Heart left ventricle (tissue), 16 donors: ENCODE results near the gene PSMB2. TPM values are rescaled to one million over a fixed set of nuclear protein-coding genes. Genes with fewer than 3 reads are reported as not detected.

Source experiments
- ATAC-seq, 4 donors: fragments of 200-7000 bp; cut with Tn5 transposase; one replicate each; pipeline ENCODE4 v1.9.1; 2020 to 2022; ENCODE audit warnings: moderate library complexity in 4 of 4, mild to moderate bottlenecking in 3 of 4, moderate number of reproducible peaks in 1 of 4
- DNase-seq, 5 donors: peaks; one replicate each; pipeline ENCODE4 v3.0.0-alpha.2; 2020
- H3K27ac ChIP-seq, 12 donors: fragments of 200-600 bp; sonication (generic) in 4 of 12; one replicate each; pipeline versions ENCODE4 v1.5.0 to v1.8.0; 2016 to 2022; ENCODE audit warnings: mild to moderate bottlenecking in 2 of 12
- H3K27me3 ChIP-seq, 9 donors: fragments of 200-600 bp; sonication (generic) in 2 of 9; one replicate each; pipeline versions ENCODE4 v1.5.1 to v1.8.0; 2016 to 2022; ENCODE audit warnings: mild to moderate bottlenecking in 3 of 9
- H3K36me3 ChIP-seq, 9 donors: fragments of 200-600 bp; sonication (generic) in 2 of 9; one replicate each; pipeline versions ENCODE4 v1.5.0 to v1.8.0; 2018 to 2022; ENCODE audit warnings: mild to moderate bottlenecking in 2 of 9
- H3K4me1 ChIP-seq, 12 donors: fragments of 200-600 bp; sonication (generic) in 4 of 12; one replicate each; pipeline versions ENCODE4 v1.5.0 to v1.8.0; 2016 to 2022; ENCODE audit warnings: mild to moderate bottlenecking in 3 of 12
- H3K4me3 ChIP-seq, 12 donors: fragments of 200-600 bp; sonication (generic) in 4 of 12; one replicate each; pipeline versions ENCODE4 v1.5.0 to v1.8.0; 2017 to 2022; ENCODE audit warnings: mild to moderate bottlenecking in 9 of 12, moderate library complexity in 4 of 12
- H3K9me3 ChIP-seq, 12 donors: fragments of 200-600 bp; sonication (generic) in 4 of 12; one replicate each; pipeline versions ENCODE4 v1.5.0 to v1.8.0; 2016 to 2022; ENCODE audit warnings: mild to moderate bottlenecking in 1 of 12
- POLR2A ChIP-seq, 2 donors: fragments of 450-650 bp; IDR thresholded peaks; one replicate each; pipeline ENCODE4 v1.6.1; 2017; ENCODE audit warnings: antibody characterized with exemption in 2 of 2, mild to moderate bottlenecking in 2 of 2, moderate library complexity in 2 of 2
- WGBS, 4 donors: extraction: QIAGEN DNeasy Blood & Tissue Kit in 2 of 4; methylation state at CpG; one replicate each; pipeline versions ENCODE4 v1.1.5 to v1.1.7; 2013 to 2018; 5-methylcytosine and 5-hydroxymethylcytosine counted together
- intact Hi-C, 10 donors: fragments of 100-400 bp; cut with DNase I; formaldehyde crosslinking; loops; one replicate each; pipeline versions ENCODE4 v1.11.1 to v1.14.2; 2022
- polyA plus RNA-seq, 2 donors: library from polyadenylated mRNA; stranded (reverse); fragments of 200-250 nt; gene quantifications; one replicate each; pipeline ENCODE4 v1.2.3, GENCODE V29; 2013
- total RNA-seq, 9 donors: library from RNA; depleted of rRNA in 2 of 9; stranded (reverse); fragments of >200 nt in 2 of 9; fragmentation: NEBNext Ultra II Directional in 3 of 9; extraction: Animal tissue kit (Norgen Biotek cat#: 25700) in 3 of 9; gene quantifications; one replicate each; pipeline versions ENCODE4 v1.1.0 to v1.2.4, GENCODE V29; 2016 to 2023
- TF ChIP-seq, protein P1 (sequence below), 12 donors: fragments of 200-600 bp; sonication (generic) in 4 of 12; IDR thresholded peaks; one replicate each; pipeline versions ENCODE4 v1.5.0 to v1.8.0; 2018 to 2022; ENCODE audit warnings: antibody characterized with exemption in 12 of 12, mild to moderate bottlenecking in 5 of 12
- donor health status: ischemic (EF 13 %, LVEDD 7.1; RV severe dilation, severe dysfunction).
- donor health status: healthy with polysubstance abuse.
- donor health status: DM: no; HTN: yes; CAD: no.
- donor health status: DM: no; HTN: no; CAD: no.
- donor health status: ischemic (EF 25% LVEDD 6.9; RV normal size, moderate dysfunction).
- donor health status: ischemic (EF 25% LVEDD 5.7; RV mildly dilated, moderate dysfunction).
- donor health status: healthy.
- donor health status: DM: yes; HTN: yes; CAD: no.
- donor health status: ischemic (EF 35%, LVEDD 5.7; RV mildly dilated, moderate dysfunction).
- donor health status: nonischemic (EF 11% LVEDD 7.7; RV severe dilation, severe dysfunction).
- donor health status: DM: yes; HTN: yes; CAD: no.
- donor health status: PGD.
- donor health status: ischemic (EF 29% LVEDD 5.4; RV normal size, mild dysfunction).
- donor health status: nonischemic (EF 23%, LVEDD 6.1; RV moderate dilation, normal function).

Gene PSMB2
- total and polyA plus RNA-seq, 11 donors: 36.3 to 60.0 (median 41.7) TPM

DNA sequence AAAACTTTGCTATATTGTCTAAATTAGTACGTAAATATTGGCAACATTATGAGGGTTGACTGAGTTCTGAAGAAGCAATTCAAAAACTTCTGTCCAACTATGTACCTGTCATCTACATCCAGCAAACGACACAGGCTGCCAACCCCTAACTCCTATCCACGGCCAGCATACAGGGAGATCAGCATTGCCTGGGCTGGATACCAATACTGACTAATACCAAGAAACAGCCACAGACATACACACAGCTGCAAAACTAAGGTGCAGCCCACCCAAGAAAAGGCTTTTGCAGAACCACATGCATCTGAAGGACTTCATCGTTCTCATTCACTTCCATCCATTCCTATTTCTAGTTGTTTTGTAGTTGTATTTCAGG lies 86.1 kb downstream of the PSMB2 start:
- no peaks in the 10 kb centered on the region for H3K9me3 ChIP-seq
- no peaks in the 10 kb centered on the region for H3K27me3 ChIP-seq
- intact Hi-C loops: loop anchor here in 3 of 10 donors (5.0 to 10.0 kb wide), 2 partner anchors 103 to 360 kb away; partner anchors contain the start of gene SFPQ (in 2 of the 3)
- TF ChIP-seq POLR2A (IDR thresholded peaks at IDR 0.05): no peak
- TF ChIP-seq, protein P1, sequence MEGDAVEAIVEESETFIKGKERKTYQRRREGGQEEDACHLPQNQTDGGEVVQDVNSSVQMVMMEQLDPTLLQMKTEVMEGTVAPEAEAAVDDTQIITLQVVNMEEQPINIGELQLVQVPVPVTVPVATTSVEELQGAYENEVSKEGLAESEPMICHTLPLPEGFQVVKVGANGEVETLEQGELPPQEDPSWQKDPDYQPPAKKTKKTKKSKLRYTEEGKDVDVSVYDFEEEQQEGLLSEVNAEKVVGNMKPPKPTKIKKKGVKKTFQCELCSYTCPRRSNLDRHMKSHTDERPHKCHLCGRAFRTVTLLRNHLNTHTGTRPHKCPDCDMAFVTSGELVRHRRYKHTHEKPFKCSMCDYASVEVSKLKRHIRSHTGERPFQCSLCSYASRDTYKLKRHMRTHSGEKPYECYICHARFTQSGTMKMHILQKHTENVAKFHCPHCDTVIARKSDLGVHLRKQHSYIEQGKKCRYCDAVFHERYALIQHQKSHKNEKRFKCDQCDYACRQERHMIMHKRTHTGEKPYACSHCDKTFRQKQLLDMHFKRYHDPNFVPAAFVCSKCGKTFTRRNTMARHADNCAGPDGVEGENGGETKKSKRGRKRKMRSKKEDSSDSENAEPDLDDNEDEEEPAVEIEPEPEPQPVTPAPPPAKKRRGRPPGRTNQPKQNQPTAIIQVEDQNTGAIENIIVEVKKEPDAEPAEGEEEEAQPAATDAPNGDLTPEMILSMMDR (IDR thresholded peaks at IDR 0.05): no peak
- H3K36me3 ChIP-seq: peaks cover 0 to 41% (median 38%) of the 10 kb centered on the region in 9 donors
- peak overlapping the region in 2 of 12 donors; percentile 21 to 97 for H3K27ac ChIP-seq
- DNase-seq (no peak), ATAC-seq (no peak)
- WGBS, 4 donors: 60 to 67% (median 64%) methylated on average over 4 of the region's 4 CpGs
- H3K4me3 ChIP-seq: no peak overlapping the region
- H3K4me1 ChIP-seq: peaks cover 0 to 55% (median 45%) of the 10 kb centered on the region in 12 donors

DNA sequence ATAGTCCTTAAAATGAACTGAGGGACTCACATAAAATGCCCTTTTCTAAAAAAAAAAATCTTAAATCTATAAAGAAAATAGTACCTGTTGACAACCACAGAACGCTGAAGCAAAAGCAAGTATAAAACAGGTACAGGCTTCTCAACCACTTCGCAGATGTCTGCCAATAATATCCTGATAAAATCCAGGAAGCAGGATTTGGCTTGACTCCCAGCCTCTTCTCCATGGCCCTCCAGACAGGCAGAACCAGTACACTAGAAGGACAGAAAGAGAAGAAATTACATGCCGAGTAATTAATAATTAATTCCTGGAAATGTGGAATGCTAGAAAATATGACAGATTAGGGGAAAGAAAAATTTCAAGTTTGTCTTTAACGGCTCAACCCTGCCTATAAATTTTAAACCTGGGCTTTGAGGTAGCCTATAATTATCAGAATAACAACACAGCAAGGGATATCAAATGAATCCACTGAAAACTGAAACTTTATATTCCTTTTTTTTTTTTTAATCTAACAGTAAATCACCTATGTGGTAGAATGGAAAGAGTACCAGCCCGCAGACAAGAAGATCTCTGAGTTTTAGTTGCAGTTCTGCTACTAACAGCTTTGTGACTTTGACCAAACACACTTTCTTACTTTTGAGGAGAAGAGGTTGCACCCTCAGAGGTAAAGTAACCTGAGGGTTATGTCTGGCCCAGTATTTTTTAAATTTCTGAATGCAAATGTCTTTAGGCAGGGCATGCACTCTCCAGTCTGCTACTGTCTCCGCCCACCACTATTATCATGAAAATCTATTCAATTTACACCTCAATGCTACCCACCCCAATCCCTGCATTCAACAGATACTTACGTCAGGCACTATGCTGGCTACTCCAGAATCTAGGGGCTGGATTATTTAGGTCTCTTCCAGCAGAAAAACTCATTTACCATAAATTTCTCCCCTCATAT lies 86.8 kb downstream of the PSMB2 start:
- TF ChIP-seq, protein P1 (IDR thresholded peaks at IDR 0.05): no peak
- no peak for TF ChIP-seq POLR2A (IDR thresholded peaks at IDR 0.05)
- H3K4me3 ChIP-seq: no peak overlapping the region
- ATAC-seq (no peak), DNase-seq (peak in 1 of 5 donors; percentile 48)
- peaks cover 0 to 53% (median 45%) of the 10 kb centered on the region in 12 donors for H3K4me1 ChIP-seq
- H3K9me3 ChIP-seq: no peaks in the 10 kb centered on the region
- intact Hi-C loops: loop anchor here in 3 of 10 donors (5.0 to 10.0 kb wide), 2 partner anchors 102 to 360 kb away; partner anchors contain the start of gene SFPQ (in 2 of the 3)
- H3K36me3 ChIP-seq: peaks cover 0 to 47% (median 43%) of the 10 kb centered on the region in 9 donors
- WGBS, 4 donors: 33 to 41% (median 37%) methylated on average over 7 of the region's 7 CpGs
- no peaks in the 10 kb centered on the region for H3K27me3 ChIP-seq
- H3K27ac ChIP-seq: peak overlapping the region in 8 of 12 donors; percentile 10 to 37 (median 20)

DNA sequence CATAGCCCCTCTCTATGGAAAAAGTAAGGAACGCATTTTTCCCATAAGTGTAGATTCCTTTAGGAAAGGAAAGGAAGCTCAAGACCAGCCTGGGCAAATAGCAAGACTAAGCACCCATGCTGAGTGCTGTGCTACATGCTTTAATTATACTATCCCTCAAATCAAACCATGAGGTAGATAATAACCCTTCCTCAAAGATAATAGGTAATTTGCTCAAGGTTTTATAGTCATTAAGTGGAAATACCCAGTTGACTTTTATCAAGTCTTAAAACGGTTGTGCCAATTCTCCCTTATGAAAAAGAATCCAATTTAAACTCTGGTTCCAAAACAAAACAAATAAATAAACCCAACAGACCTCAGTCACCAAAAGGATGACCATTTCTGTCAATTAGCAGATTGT lies 87.5 kb downstream of the PSMB2 start:
- H3K27me3 ChIP-seq: no peaks in the 10 kb centered on the region
- H3K4me1 ChIP-seq: peaks cover 0 to 48% (median 42%) of the 10 kb centered on the region in 12 donors
- TF ChIP-seq, protein P1 (IDR thresholded peaks at IDR 0.05): no peak
- TF ChIP-seq POLR2A (IDR thresholded peaks at IDR 0.05): no peak
- ATAC-seq (no peak), DNase-seq (no peak)
- intact Hi-C loops: loop anchor here in 2 of 10 donors (10.0 kb wide), 1 partner anchor 359 kb away; the partner anchor contains the start of gene SFPQ (in 2 of the 2)
- H3K4me3 ChIP-seq: no peak overlapping the region
- H3K36me3 ChIP-seq: peaks cover 0 to 54% (median 44%) of the 10 kb centered on the region in 9 donors
- 59% methylated on average over 2 of the region's 2 CpGs for WGBS, 4 donors
- H3K9me3 ChIP-seq: no peaks in the 10 kb centered on the region
- H3K27ac ChIP-seq: peak overlapping the region in 6 of 12 donors; percentile 12 to 37 (median 24)

Other genes starting within 250 kb of the PSMB2 start
- gene KIAA0319L, start 84.1 kb downstream of the PSMB2 start, total RNA-seq: 100 to 1,000 TPM in 2 of 9 donors, 10 to 100 TPM in 7; 58.3 to 108 (median 78.3) TPM
- 10 to 100 TPM; 21.0 to 41.1 TPM for gene KIAA0319L, start 84.1 kb downstream of the PSMB2 start, polyA plus RNA-seq
- 10 to 100 TPM; 20.7 to 44.4 (median 35.3) TPM for gene NCDN, start 83.7 kb downstream of the PSMB2 start, total RNA-seq
- gene NCDN, start 83.7 kb downstream of the PSMB2 start, polyA plus RNA-seq: 10 to 100 TPM; 14.6 to 27.0 TPM
- under 1 TPM in 6 of 9 donors, not detected in 3; 0.12 to 0.57 (median 0.41) TPM for gene TFAP2E, start 68.2 kb downstream of the PSMB2 start, total RNA-seq
- gene TFAP2E, start 68.2 kb downstream of the PSMB2 start, polyA plus RNA-seq: under 1 TPM; 0.15 to 0.17 TPM
- 10 to 100 TPM in 4 of 9 donors, 1 to 10 TPM in 5; 8.4 to 13.6 (median 9.9) TPM for gene C1orf216, start 77.4 kb upstream of the PSMB2 start, total RNA-seq
- 10 to 100 TPM in 1 of 2 donors, 1 to 10 TPM in 1; 5.1 to 14.7 TPM for gene C1orf216, start 77.4 kb upstream of the PSMB2 start, polyA plus RNA-seq
- 1 to 10 TPM in 1 of 9 donors, under 1 TPM in 8; 0.22 to 6.3 (median 0.35) TPM for gene CLSPN, start 128.5 kb upstream of the PSMB2 start, total RNA-seq
- gene CLSPN, start 128.5 kb upstream of the PSMB2 start, polyA plus RNA-seq: under 1 TPM; 0.23 to 0.25 TPM
- 10 to 100 TPM; 12.4 to 24.8 (median 18.8) TPM for gene AGO4, start 166.5 kb upstream of the PSMB2 start, total RNA-seq
- 10 to 100 TPM in 1 of 2 donors, 1 to 10 TPM in 1; 6.2 to 10.2 TPM for gene AGO4, start 166.5 kb upstream of the PSMB2 start, polyA plus RNA-seq
- 10 to 100 TPM; 16.8 to 27.0 (median 20.7) TPM for gene AGO1, start 241.7 kb upstream of the PSMB2 start, total RNA-seq
- gene AGO1, start 241.7 kb upstream of the PSMB2 start, polyA plus RNA-seq: 1 to 10 TPM; 3.0 to 6.2 TPM